ENCODE data around the gene TMEM62. TPM values are rescaled to one million over a fixed set of nuclear protein-coding genes. Genes with fewer than 3 reads are reported as not detected.

Gene TMEM62
- total RNA-seq, 1 donor from 2014 or later, result 9.0 TPM

DNA sequence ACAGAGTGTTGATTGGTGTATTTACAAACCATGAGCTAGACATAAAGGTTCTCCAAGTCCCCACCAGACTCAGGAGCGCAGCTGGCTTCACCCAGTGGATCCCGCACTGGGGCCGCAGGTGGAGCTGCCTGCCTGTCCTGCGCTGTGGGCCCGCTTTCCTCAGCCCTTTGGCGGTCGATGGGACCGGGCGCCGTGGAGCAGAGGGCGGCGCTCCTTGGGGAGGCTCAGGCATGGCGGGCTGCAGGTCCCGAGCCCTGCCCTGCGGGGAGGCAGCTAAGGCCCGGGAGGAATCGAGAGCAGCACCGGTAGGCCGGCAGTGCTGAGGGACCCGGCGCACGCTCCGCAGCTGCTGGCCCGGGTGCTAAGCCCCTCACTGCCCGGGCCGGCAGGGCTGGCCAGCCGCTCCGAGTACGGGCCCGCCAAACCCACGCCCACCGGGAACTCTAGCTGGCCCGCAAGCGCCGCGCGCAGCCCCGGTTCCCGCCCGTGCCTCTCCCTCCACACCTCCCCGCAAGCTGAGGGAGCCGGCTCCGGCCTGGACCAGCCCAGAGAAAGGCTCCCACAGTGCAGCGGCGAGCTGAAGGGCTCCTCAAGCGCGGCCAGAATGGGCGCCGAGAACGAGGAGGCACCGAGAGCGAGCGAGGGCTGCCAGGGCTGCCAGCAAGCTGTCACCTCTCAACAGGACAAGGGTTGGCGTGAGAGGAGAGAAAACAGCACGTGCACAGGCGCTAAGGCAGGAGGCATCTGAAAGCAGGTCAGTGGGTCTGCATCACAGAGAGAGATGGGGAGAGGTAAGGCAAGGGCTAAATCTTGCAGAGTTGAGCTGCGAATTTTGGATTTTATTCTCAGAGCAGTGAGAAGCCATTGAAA is 93.3 kb downstream of the TMEM62 start:
- Histone ChIP-seq H3K9me3 (no peaks in the 10 kb centered on the region), H3K36me3 (no peaks in the 10 kb centered on the region), H3K4me3 (no peak overlapping the region), H3K27me3 (no peaks in the 10 kb centered on the region), H3K4me1 (no peaks in the 10 kb centered on the region), H3K27ac (no peak overlapping the region)
- intact Hi-C loops (cut with DNase I), result no loop called here
- TF ChIP-seq, protein P1, sequence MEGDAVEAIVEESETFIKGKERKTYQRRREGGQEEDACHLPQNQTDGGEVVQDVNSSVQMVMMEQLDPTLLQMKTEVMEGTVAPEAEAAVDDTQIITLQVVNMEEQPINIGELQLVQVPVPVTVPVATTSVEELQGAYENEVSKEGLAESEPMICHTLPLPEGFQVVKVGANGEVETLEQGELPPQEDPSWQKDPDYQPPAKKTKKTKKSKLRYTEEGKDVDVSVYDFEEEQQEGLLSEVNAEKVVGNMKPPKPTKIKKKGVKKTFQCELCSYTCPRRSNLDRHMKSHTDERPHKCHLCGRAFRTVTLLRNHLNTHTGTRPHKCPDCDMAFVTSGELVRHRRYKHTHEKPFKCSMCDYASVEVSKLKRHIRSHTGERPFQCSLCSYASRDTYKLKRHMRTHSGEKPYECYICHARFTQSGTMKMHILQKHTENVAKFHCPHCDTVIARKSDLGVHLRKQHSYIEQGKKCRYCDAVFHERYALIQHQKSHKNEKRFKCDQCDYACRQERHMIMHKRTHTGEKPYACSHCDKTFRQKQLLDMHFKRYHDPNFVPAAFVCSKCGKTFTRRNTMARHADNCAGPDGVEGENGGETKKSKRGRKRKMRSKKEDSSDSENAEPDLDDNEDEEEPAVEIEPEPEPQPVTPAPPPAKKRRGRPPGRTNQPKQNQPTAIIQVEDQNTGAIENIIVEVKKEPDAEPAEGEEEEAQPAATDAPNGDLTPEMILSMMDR (IDR thresholded peaks at IDR 0.05), result no peak
- no peak for DNase-seq (ENCODE audit: low spot score in 2 of 2)

DNA sequence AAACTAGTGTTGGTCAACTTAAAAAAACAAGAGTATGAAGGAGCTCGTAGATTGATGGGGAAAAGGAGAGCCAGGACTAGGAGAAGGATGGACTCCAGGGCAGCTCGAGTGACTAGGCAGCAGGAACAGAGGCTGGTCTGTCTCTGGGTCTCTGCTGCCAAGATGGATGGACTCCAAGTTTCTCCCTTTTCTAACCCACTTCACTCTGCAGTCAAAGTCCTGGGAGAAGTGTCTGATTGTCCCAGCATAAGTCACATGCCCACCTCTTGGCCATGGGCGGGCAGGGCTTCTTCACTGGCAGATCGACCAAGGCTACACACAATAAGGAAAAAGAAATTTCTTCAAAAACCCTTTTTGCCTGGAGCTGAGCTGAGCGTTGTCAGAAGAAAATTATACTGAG is 96.6 kb downstream of the TMEM62 start:
- Histone ChIP-seq H3K4me1 (no peaks in the 10 kb centered on the region), H3K9me3 (no peaks in the 10 kb centered on the region), H3K27ac (no peak overlapping the region), H3K4me3 (no peak overlapping the region), H3K27me3 (no peaks in the 10 kb centered on the region), H3K36me3 (no peaks in the 10 kb centered on the region)
- TF ChIP-seq, protein P1 (IDR thresholded peaks at IDR 0.05), result no peak
- intact Hi-C loops (cut with DNase I), result no loop called here
- no peak for DNase-seq (ENCODE audit: low spot score in 2 of 2)

DNA sequence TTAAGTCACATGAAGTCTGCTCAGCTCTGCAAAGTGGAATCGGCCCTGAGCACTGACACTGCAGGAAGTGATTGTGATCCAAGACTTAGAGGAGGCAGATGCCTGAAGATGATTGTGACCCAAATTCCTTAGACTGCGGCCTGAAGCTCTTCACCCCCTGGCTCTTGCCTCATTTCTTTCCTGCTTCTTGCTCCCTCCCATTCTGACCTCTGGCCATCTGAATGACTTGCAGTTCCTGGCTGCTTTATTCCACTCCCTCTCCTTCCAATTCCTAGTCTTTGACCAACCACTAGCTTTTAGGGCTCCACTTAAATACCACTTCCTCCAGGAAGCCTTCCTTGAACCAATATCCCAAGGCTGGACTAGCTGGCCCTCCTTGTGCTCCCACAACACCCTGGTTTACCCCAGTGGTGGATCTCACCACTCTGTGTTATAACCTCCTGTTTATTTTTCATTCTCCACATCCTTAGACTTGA is 97.3 kb downstream of the TMEM62 start:
- Histone ChIP-seq H3K36me3 (no peaks in the 10 kb centered on the region), H3K27ac (peak overlapping the region in 1 of 2 donors; percentile 18), H3K27me3 (no peaks in the 10 kb centered on the region), H3K4me1 (no peaks in the 10 kb centered on the region), H3K4me3 (no peak overlapping the region), H3K9me3 (no peaks in the 10 kb centered on the region)
- DNase-seq (ENCODE audit: low spot score in 2 of 2), result no peak
- TF ChIP-seq, protein P1 (IDR thresholded peaks at IDR 0.05), result no peak
- intact Hi-C loops (cut with DNase I), result no loop called here

DNA sequence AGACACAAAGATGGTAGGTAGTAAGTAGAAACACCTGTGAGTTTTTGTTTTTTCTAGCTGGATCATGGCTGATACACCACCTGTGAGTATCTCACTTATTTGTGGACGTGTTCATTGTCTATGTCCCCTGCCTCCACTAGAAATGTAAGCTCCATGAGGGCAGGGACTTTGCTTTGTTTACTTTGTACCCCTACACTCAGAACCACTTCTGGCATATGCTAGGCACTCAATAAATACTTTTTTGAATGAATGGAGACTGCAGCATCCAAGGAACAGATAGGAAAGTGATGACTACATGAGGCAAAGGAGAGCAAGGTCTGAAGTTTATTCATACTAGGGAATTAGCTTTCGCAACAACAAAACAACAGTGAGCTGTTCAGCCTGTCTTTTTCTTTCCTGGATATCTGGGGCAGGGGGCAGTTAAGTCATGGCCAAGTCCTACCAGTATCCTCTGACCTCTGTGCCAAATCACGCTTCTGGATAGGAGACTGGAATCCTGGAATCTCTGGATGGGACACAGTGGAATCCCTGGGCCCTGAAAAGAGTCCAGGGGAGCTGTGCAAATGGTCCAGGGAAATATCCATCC is 99.0 kb downstream of the TMEM62 start:
- no peaks in the 10 kb centered on the region for H3K9me3 ChIP-seq
- H3K27me3 ChIP-seq, result no peaks in the 10 kb centered on the region
- H3K4me1 ChIP-seq, result no peaks in the 10 kb centered on the region
- TF ChIP-seq, protein P1 (IDR thresholded peaks at IDR 0.05), result no peak
- no peak overlapping the region for H3K27ac ChIP-seq
- no peaks in the 10 kb centered on the region for H3K36me3 ChIP-seq
- DNase-seq (ENCODE audit: low spot score in 2 of 2), result no peak
- H3K4me3 ChIP-seq, result no peak overlapping the region
- intact Hi-C loops (cut with DNase I), result no loop called here

Other genes with a start within 250 kb of the TMEM62 start
- gene TTBK2, start 212.8 kb upstream of the TMEM62 start, total RNA-seq, result 25.3 TPM
- gene UBR1, start 27.5 kb upstream of the TMEM62 start, total RNA-seq, result 8.2 TPM
- gene CCNDBP1, start 51.8 kb downstream of the TMEM62 start, total RNA-seq, result 44.9 TPM
- gene EPB42, start 87.4 kb downstream of the TMEM62 start, total RNA-seq, result not detected
- gene TGM5, start 133.3 kb downstream of the TMEM62 start, total RNA-seq, result not detected
- gene TGM7, start 168.7 kb downstream of the TMEM62 start, total RNA-seq, result not detected
- 1.2 TPM for gene LCMT2, start 197.0 kb downstream of the TMEM62 start, total RNA-seq
- gene ZSCAN29, start 237.5 kb downstream of the TMEM62 start, total RNA-seq, result 7.8 TPM
- 13.4 TPM for gene TUBGCP4, start 237.5 kb downstream of the TMEM62 start, total RNA-seq